GF-D8 (cell line): ENCODE measurements around the gene ZNF280A.
"Not testable (repeated sequence)": the region's sequence is repeated elsewhere in the genome, so short reads cannot be mapped to it uniquely, and the experiment has no call there.

ENCODE experiments used
- DNase-seq: peaks from one replicate; lab custom pipeline; 2025; lab: John Stamatoyannopoulos, UW

Gene ZNF280A

DNA sequence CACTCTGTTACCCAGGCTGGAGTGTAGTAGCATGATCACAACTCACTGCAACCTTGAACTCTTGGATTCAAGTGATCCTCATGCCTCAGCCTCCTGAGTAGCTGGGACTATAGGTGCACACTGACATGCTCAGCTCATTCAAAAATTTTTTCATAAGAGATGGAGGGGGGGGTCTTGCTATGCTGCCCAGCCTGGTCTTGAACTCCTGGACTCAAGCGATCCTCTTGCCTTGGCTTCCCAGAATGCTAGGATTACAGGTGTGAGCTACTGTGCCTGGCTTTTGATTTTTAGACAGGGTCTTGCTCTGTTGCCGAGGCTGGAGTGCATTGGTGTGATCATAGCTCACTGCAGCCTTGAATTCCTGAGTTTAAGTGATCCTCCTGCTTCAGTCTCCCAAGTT, 25.0 kb upstream of the ZNF280A start:
- no peak for DNase-seq

- no peak for DNase-seq
Observed at GRCh38 chr22:22538226-22538989, 18.3 kb upstream of the ZNF280A start.

DNA sequence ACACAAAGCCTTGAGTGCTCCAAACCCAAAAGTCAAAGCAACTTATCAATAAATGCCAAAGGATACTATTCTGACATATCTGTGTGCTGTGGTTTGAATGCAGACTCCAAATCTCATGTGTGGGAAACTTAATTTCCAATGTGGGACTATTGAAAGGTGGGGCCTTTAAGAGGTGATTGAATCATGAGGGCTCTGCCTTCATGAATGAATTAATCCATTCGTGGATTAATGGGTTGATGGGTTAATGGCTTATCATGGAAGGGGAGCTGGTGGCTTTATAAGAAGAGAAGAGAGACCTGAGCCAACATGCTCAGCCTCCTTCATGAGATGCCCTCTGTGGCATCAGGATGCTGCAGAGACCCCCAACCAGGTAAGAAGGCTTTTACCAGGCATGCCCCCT, 16.8 kb upstream of the ZNF280A start:
- DNase-seq, result no peak

GRCh38 chr22:22536515-22536914, 16.4 kb upstream of the ZNF280A start:
- DNase-seq, result no peak

DNA sequence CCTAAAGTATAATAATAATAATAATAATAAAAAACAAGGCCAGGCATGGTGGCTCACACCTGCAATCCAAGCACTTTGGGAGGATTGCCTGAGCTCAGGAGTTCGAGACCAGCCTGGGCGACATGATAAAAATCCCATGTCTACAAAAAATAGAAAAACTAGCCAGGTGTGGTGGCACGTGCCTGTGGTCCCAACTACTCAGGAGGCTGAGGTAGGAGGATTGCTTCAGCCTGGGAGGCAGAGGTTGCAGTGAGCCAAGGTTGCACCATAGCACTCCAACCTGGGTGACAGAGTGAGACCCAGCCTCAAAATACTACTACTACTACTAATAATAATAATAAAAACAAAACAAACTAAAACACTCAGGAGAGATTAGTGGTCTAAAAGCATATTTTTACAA, 15.6 kb upstream of the ZNF280A start:
- DNase-seq, result no peak

DNA sequence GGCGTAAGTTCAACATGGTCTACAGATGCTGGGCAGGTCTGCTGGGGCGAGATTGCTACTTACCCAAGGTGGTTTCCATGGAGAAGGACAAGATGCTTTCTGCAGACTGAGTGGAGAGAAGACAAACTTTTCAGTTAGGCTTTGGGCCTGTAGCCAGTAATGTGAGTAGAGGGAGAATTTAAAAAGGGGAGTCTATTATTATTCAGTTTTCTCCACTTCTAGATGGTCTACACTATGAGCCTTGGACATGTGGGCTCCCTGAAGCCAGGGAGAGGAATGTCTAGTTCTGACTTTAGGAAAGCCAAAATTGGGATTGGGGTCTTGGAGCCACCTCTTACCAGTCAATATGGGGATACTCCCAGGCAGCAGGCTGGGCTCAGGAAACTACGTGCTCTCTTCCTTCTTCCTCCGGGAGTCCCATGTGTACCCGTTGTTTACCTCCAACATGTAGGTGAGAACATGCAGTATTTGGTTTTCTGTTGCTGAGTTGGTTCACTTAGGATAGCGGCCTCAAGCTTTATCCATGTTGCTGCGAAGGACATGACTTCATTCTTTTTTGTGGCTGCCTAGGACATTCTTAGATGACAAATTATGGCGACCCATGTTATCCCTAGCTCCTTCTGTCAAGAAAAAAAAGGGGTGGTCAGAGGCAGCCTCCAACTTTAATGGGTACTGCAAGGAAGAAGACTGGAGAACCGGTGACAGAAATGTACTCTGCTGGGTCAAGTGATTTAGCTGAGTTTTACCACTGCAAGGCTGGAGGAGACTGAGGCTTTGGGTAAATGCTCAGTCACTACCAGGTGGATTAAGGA, 14.7 kb upstream of the ZNF280A start:
- no peak for DNase-seq

GRCh38 chr22:22533863-22534262, 13.8 kb upstream of the ZNF280A start:
- DNase-seq, result no peak

DNA sequence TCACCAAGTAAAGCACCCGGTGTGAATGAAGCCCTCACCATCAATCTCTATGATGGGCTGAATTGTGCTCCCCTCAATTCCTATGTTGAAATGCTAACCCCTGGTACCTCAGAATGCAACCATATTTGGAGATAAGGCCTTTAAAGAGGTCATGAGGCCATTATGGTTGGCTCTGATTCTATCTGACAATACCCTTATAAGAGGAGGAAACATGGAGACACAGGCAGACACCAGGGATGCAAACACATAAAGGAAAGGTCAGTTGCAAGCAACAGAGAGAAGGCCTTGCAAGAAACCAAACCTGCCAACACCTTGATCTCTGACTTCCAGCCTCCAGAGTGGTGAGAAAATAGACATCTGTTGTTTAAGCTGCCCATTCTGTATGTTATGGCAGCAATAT, 13.3 kb upstream of the ZNF280A start:
- no peak for DNase-seq

DNA sequence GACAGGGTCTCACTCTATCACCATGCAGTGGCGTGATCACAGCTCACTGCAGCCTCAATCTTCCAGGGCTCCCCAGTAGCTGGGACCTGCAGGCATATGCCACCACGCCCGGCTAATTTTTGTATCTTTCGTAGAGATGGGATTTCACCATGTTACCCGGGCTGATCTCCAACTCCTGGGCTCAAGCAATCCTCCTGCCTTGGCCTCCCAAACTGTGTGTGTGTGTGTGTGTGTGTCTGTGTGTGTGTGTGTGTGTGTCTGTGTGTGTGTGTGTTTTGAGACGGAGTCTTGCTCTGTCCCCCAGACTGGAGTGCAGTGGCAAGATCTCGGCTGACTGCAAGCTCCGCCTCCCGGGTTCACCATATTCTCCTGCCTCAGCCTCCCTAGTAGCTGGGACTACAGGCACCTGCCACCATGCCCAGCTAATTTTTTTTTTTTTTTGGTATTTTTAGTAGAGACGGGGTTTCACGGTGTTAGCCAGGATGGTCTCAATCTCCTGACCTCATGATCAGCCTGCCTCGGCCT, 12.5 kb upstream of the ZNF280A start:
- DNase-seq, result not testable (repeated sequence)

GRCh38 chr22:22531770-22532546, 11.9 kb upstream of the ZNF280A start:
- no peak for DNase-seq

DNA sequence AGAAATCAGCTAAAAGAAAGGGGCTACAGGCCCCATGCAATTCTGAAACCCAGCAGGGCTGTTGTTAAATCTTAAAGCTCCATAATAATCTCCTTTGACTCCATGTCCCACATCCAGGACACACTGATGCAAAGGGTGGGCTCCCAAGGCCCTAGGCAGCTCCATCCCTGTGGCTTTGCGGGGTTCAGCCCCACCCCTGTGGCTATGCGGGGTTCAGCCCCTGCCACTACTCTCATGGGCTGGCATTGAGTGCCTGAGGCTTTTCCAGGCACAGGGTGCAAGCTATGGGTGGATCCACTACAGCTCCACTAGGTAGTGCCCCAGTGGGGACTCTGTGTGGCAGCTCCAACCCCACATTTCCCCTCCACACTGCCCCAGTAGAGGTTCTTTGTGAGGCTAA, 8.7 kb upstream of the ZNF280A start:
- DNase-seq, result no peak

DNA sequence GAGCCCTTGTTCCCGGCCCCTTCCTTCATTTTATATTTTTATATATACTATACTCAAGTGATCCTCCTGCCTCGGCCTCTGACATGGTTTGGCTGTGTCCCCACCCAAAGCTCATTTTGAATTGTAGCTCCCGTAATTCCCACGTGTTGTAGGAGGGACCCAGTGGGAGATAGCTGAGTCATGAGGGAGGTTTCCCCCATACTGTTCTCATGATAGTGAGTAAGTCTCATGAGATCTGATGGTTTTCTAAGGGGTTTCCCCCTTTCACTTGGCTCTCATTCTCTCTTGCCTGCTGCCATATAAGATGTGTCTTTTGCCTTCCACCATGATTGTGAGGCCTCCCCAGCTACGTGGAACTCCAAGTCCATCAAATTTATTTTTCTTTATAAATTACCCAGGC, 7.2 kb upstream of the ZNF280A start:
- no peak for DNase-seq

GRCh38 chr22:22526125-22526912, 6.2 kb upstream of the ZNF280A start:
- DNase-seq, result no peak

DNA sequence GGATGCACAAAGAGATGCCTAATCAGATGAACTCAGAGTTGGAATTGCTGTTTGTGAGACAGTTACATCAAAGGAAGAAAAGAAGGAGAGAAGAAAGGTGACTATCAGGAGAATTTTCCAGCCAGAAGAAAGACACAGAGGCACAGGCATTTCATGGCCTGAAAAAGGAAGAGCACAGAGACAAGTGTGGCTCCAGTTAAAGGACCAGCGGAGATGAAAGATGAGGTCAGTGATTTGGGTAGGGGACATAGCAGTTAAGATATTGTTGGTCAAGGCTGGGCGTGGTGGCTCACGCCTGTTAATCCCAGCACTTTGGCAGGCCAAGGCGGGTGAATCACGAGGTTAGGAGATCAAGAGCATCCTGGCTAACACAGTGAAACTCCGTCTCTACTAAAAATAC, 3.4 kb upstream of the ZNF280A start:
- no peak for DNase-seq

DNA sequence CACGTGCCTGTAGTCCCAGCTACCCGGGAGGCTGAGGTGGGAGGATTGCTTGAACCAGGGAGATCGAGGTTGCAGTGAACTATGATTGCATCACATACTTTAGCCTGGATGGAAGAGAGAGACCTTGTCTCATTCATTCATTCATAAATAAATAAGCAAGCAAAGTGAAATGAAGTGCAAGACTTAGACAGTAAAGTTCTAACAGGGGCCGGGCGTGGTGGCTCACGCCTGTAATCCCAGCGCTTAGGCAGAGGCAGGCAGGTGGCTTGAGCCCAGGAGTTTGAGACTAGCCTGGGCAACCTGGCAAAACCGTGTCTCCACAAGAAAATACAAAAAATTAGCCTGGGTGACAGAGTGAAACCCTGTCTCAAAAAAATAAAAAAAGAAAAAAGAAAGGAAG, 1.6 kb upstream of the ZNF280A start:
- no peak for DNase-seq

DNA sequence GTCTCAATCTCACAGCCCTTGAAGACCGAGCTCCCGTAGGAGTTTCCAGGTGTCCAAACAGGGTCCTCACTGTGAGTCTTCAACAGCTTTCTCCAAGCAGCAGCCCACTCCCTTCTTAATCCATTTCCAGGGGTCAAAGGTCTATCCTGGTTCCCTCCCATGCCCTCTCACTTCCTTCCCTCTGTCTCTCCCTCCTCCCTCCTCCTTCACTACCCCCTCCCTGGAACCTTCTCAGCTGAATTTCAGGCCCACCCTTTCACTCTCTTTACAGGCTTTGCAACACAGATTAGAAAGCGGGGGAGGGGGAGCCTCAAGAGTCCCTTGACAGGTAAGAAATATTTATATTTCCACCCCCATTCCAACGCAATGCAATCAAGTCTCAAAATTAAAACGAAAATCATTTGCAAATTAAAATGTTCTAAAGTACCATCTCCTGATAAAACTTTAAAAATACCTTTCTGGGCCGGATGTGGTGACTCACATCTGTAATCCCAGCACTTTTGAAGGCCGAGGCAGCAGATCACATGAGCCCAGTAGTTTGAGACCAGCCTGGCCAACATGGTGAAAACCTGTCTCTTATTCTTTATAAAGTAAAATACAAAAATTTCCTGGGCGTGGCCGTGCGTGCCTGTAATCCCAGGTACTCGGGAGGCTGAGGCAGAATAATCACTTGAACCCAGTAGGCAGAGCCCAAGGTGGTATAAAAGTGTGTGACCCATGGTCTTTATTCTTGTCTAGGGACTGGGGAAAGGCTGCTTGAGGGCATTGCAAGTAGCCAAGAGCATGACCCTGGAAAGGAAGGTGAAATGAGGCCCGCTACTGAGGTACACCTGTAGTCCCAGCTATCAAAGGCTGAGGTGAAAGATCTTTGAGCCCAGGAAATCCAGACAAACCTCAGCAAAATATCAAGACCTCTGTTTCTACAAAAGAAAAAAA, 865 bp upstream of the ZNF280A start:
- no peak for DNase-seq

DNA sequence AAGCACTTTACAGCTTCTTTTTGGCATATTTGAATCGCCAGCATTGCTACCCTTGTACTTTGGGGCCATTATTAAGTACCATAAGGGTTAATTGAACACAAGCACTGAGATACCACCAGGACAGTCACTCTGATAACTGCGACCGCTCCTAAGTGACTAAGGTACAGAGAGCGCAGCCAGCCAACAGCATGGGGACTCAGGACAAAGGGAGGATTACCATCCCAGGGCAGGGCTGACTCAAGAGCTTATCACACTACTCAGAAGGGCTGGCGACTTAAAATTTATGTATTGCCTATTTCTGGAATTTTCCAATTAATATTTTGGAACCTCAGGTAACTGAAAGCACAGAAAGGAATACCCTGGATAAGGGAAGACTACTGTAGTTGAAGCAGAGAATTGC, 479 bp downstream of the ZNF280A start:
- DNase-seq, result no peak

DNA sequence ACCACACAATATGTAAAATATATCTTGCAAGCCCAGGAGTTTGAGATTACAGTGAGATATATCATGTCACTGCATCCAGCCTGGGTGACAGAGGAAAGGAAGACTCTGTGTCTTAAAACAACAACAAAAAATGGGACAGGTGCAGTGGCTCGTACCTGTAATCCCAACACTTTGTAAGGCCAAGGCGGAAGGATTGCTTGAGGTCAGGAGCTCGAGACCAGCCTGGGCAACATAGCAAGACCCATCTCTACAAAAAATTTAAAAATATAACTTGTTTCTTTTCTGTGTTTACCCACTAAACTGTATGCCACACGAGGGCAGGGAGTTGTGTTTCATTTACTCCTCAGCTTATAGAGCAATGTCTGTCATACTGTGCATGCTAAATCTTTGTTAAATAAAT, 3.1 kb downstream of the ZNF280A start:
- DNase-seq, result no peak

DNA sequence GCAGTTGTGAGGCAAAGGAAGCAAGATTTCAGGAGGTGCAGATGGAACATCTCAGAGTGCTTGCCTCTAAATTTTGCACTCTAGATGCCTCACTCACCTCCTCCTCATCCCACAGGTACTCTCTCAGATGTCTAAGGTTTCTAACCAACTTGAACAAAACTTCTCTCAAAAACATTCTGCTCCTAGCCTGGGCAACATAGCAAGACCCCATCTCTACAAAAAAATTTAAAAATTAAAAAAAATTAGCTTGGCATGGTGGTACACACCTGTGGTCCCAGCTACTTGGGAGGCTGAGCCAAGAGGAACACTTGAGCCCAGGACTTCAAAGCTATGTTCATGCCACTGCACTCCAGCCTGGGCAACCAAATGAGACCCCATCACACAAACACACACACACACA, 4.2 kb downstream of the ZNF280A start:
- DNase-seq, result no peak

DNA sequence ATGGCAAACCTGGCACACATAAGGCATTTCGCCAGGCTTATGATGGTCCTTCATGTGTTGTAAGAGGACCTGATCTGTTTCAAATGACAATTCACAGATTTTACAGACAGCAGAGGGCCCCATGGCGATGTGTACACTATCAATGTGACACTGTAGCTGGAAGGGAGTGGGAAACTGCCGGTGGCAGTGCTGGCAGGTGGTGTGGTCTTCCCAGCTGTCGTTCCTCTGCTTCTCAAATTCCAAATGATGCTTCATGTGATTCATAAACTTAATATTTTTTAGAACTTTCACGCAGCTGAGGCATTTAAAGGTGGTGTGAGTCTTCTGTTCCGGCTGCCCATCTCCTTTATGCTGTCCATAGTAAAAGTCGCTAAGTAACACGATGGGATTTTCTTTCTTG, 5.6 kb downstream of the ZNF280A start:
- DNase-seq, result not testable (repeated sequence)

GRCh38 chr22:22513619-22514018, 6.5 kb downstream of the ZNF280A start:
- no peak for DNase-seq
